WTC11 (cell line): Measurements from ENCODE around the gene VILL. TPM values are rescaled to one million over a fixed set of nuclear protein-coding genes. Genes with fewer than 3 reads are reported as not detected.
A peak's percentile ranks its signal among the peaks of the same experiment; 100 is the strongest.

ENCODE experiments used
- ATAC-seq: fragments of 200-7000 bp; cut with Tn5 transposase; 2 replicates; pipeline ENCODE4 v1.10.0; 2021; ENCODE audit warnings: mild to moderate bottlenecking, moderate library complexity
- CTCF ChIA-PET: fragments of 300-600 bp; sonication (Branson Sonifier 250); formaldehyde crosslinking; loops from one replicate; lab custom pipeline; 2021; ENCODE audit warnings: antibody characterized with exemption; lab: Charles Lee
- POLR2A ChIA-PET: fragments of 350-600 bp; sonication (Branson Sonifier 250); formaldehyde crosslinking; loops from one replicate; lab custom pipeline; 2021; ENCODE audit warnings: antibody characterized with exemption; lab: Charles Lee
- DNase-seq: peaks from one replicate; pipeline ENCODE4 v3.0.0; 2021; ENCODE audit warnings: low spot score
- H3K27ac Mint-ChIP-seq: 2 replicates; pipeline ENCODE4 v1.8.0; 2021; ENCODE audit warnings: mixed read lengths
- H3K27me3 Mint-ChIP-seq: 2 replicates; pipeline ENCODE4 v1.8.0; 2021; ENCODE audit warnings: low read depth, mild to moderate bottlenecking, moderate library complexity, mixed read lengths
- H3K36me3 Mint-ChIP-seq: 2 replicates; pipeline ENCODE4 v1.8.0; 2021; ENCODE audit warnings: mixed read lengths
- H3K4me1 Mint-ChIP-seq: 2 replicates; pipeline ENCODE4 v1.8.0; 2022; ENCODE audit warnings: mixed read lengths
- H3K4me3 Mint-ChIP-seq: 2 replicates; pipeline ENCODE4 v1.8.0; 2021; ENCODE audit warnings: mild to moderate bottlenecking, moderate library complexity, mixed read lengths
- H3K9me3 Mint-ChIP-seq: 2 replicates; pipeline ENCODE4 v1.8.0; 2021; ENCODE audit warnings: mixed read lengths
- ATF1 ChIP-seq: sonication (generic); formaldehyde crosslinking; IDR thresholded peaks from 2 replicates; pipeline ENCODE4 v1.8.1; 2023; ENCODE audit warnings: mild to moderate bottlenecking, moderate library complexity, missing genetic modification reagents
- ATF2 ChIP-seq: sonication (generic); formaldehyde crosslinking; IDR thresholded peaks from 2 replicates; pipeline ENCODE4 v1.8.1; 2022; ENCODE audit warnings: low read depth, missing genetic modification reagents, borderline replicate concordance
- ATF6 ChIP-seq: sonication (generic); formaldehyde crosslinking; IDR thresholded peaks from 2 replicates; pipeline ENCODE4 v1.8.1; 2023; ENCODE audit warnings: mild to moderate bottlenecking, missing genetic modification reagents
- CBFB ChIP-seq: sonication (generic); formaldehyde crosslinking; IDR thresholded peaks from 2 replicates; pipeline ENCODE4 v1.8.1; 2022; ENCODE audit warnings: mild to moderate bottlenecking, low read depth, missing genetic modification reagents
- ELF4 ChIP-seq: sonication (generic); formaldehyde crosslinking; IDR thresholded peaks from 2 replicates; pipeline ENCODE4 v1.8.1; 2022; ENCODE audit warnings: low read depth, mild to moderate bottlenecking, moderate library complexity, missing genetic modification reagents
- EMX1 ChIP-seq: fragments of 250-450 bp; sonication (Bioruptor Pico); IDR thresholded peaks from 2 replicates; pipeline ENCODE4 v1.8.0; 2021; ENCODE audit warnings: mild to moderate bottlenecking
- JUN ChIP-seq: sonication (generic); formaldehyde crosslinking; IDR thresholded peaks from 2 replicates; pipeline ENCODE4 v1.8.0; 2023; ENCODE audit warnings: mild to moderate bottlenecking, missing genetic modification reagents
- MLX ChIP-seq: sonication (generic); formaldehyde crosslinking; IDR thresholded peaks from 2 replicates; pipeline ENCODE4 v1.8.1; 2023; ENCODE audit warnings: mild to moderate bottlenecking, missing genetic modification reagents, moderate library complexity
- MXD4 ChIP-seq: fragments of 250-450 bp; sonication (Bioruptor Pico); IDR thresholded peaks from 2 replicates; pipeline ENCODE4 v1.8.0; 2021; ENCODE audit warnings: mild to moderate bottlenecking, moderate library complexity, borderline replicate concordance
- NFE2L1 ChIP-seq: sonication (generic); formaldehyde crosslinking; IDR thresholded peaks from 2 replicates; pipeline ENCODE4 v1.8.1; 2023; ENCODE audit warnings: missing genetic modification reagents
- NR3C1 ChIP-seq: sonication (generic); formaldehyde crosslinking; conservative IDR thresholded peaks from 2 replicates; pipeline ENCODE4 v1.8.1; 2023; ENCODE audit warnings: low read depth, mild to moderate bottlenecking, missing genetic modification reagents
- OVOL2 ChIP-seq: fragments of 250-450 bp; sonication (Bioruptor Pico); IDR thresholded peaks from 2 replicates; pipeline ENCODE4 v1.9.0; 2021; ENCODE audit warnings: mild to moderate bottlenecking, borderline replicate concordance
- RELA ChIP-seq: sonication (generic); formaldehyde crosslinking; IDR thresholded peaks from 2 replicates; pipeline ENCODE4 v1.8.1; 2022; ENCODE audit warnings: missing genetic modification reagents, mild to moderate bottlenecking, borderline replicate concordance
- STAT6 ChIP-seq: sonication (generic); formaldehyde crosslinking; conservative IDR thresholded peaks from 2 replicates; pipeline ENCODE4 v1.8.1; 2023; ENCODE audit warnings: mild to moderate bottlenecking, low read depth, missing genetic modification reagents, moderate library complexity
- TCF7 ChIP-seq: sonication (generic); formaldehyde crosslinking; IDR thresholded peaks from 2 replicates; pipeline ENCODE4 v1.8.0; 2022; ENCODE audit warnings: mild to moderate bottlenecking, low read depth, missing genetic modification reagents, moderate library complexity
- USF2 ChIP-seq: sonication (generic); formaldehyde crosslinking; IDR thresholded peaks from 2 replicates; pipeline ENCODE4 v1.8.1; 2023; ENCODE audit warnings: mild to moderate bottlenecking, missing genetic modification reagents, moderate library complexity
- ZNF232 ChIP-seq: sonication (generic); formaldehyde crosslinking; IDR thresholded peaks from 2 replicates; pipeline ENCODE4 v1.8.0; 2022; ENCODE audit warnings: mild to moderate bottlenecking, missing genetic modification reagents
- ZNF416 ChIP-seq: fragments of 250-450 bp; sonication (Bioruptor Pico); IDR thresholded peaks from 2 replicates; pipeline ENCODE4 v1.9.0; 2021; ENCODE audit warnings: mild to moderate bottlenecking, inconsistent platforms
- ZNF425 ChIP-seq: fragments of 250-450 bp; sonication (Bioruptor Pico); conservative IDR thresholded peaks from 2 replicates; pipeline ENCODE4 v1.9.0; 2021; ENCODE audit warnings: mild to moderate bottlenecking
- ZNF671 ChIP-seq: fragments of 250-450 bp; sonication (Bioruptor Pico); IDR thresholded peaks from 2 replicates; pipeline ENCODE4 v1.8.0; 2021; ENCODE audit warnings: mild to moderate bottlenecking
- total RNA-seq: library from RNA; stranded (reverse); gene quantifications from 3 replicates; pipeline ENCODE4 v1.2.3, GENCODE V29; 2021

Gene VILL
- total RNA-seq, 1 experiment from 2014 or later: 4.7 TPM

GRCh38 chr3:37945156-37945806, 45.3 kb upstream of the VILL start:
- Mint-ChIP-seq H3K4me1 (peaks cover 20% of the 10 kb centered on the region), H3K36me3 (peaks cover 5% of the 10 kb centered on the region), H3K27me3 (no peaks in the 10 kb centered on the region), H3K9me3 (no peaks in the 10 kb centered on the region), H3K4me3 (no peak overlapping the region), H3K27ac (peak overlapping the region; percentile 58; the same call in 1 of the 2 replicates)
- ChIA-PET POLR2A (no interaction called here), CTCF (interaction anchor here (1.1 to 1.6 kb wide), 3 partner anchors 22 to 90 kb away, joined by 4 to 6 read pairs (median 4); no protein-coding TSS in a partner anchor)
- no peak for DNase-seq
- no peak for ATAC-seq
- TF ChIP-seq OVOL2 (no peak), ZNF425 (CRISPR knock-in tag) (no peak)

- ATAC-seq (no peak), DNase-seq (no peak)
- Mint-ChIP-seq H3K9me3 (no peaks in the 10 kb centered on the region), H3K27me3 (no peaks in the 10 kb centered on the region), H3K4me3 (no peak overlapping the region), H3K36me3 (peaks cover 9% of the 10 kb centered on the region), H3K27ac (peak overlapping the region; percentile 7; the same call in 1 of the 2 replicates), H3K4me1 (peaks cover 20% of the 10 kb centered on the region)
- TF ChIP-seq MLX: no peak
- no peak for TF ChIP-seq STAT6
- no peak for TF ChIP-seq JUN (CRISPR knock-in tag)
- ChIA-PET POLR2A (no interaction called here), CTCF (interaction anchor here (1.1 to 1.6 kb wide), 3 partner anchors 21 to 91 kb away, joined by 4 to 7 read pairs (median 6); no protein-coding TSS in a partner anchor)
These were observed 44.6 kb upstream of the VILL start for GRCh38 chr3:37945807-37946530.

- CTCF ChIA-PET: interaction anchor here (1.4 to 1.6 kb wide), 2 partner anchors 20 to 28 kb away, joined by 6 to 7 read pairs; no protein-coding TSS in a partner anchor
- DNase-seq (no peak), ATAC-seq (no peak)
- no peaks in the 10 kb centered on the region for H3K9me3 Mint-ChIP-seq
- H3K4me1 Mint-ChIP-seq: peaks cover 18% of the 10 kb centered on the region
- no peak overlapping the region for H3K4me3 Mint-ChIP-seq
- POLR2A ChIA-PET: no interaction called here
- peak overlapping the region; percentile 7; the same call in 1 of the 2 replicates for H3K27ac Mint-ChIP-seq
- no peaks in the 10 kb centered on the region for H3K27me3 Mint-ChIP-seq
- H3K36me3 Mint-ChIP-seq: peaks cover 9% of the 10 kb centered on the region
- no peak for TF ChIP-seq ATF2 (CRISPR knock-in tag)
- no peak for TF ChIP-seq ZNF232 (CRISPR knock-in tag)
- no peak for TF ChIP-seq NFE2L1 (CRISPR knock-in tag)
- TF ChIP-seq USF2 (CRISPR knock-in tag): no peak
- no peak for TF ChIP-seq NR3C1 (CRISPR knock-in tag)
- TF ChIP-seq ATF1 (CRISPR knock-in tag): no peak
- TF ChIP-seq EMX1 (CRISPR knock-in tag): no peak
- TF ChIP-seq ATF6: no peak
- TF ChIP-seq ZNF416 (CRISPR knock-in tag): no peak
- no peak for TF ChIP-seq ZNF671 (CRISPR knock-in tag)
- no peak for TF ChIP-seq ELF4
- no peak for TF ChIP-seq TCF7 (CRISPR knock-in tag)
- TF ChIP-seq CBFB (CRISPR knock-in tag): no peak
- no peak for TF ChIP-seq JUN (CRISPR knock-in tag)
- no peak for TF ChIP-seq MXD4
- no peak for TF ChIP-seq RELA (CRISPR knock-in tag)
These were observed 44.1 kb upstream of the VILL start for GRCh38 chr3:37946531-37946889.
